Suprapubic skin (tissue), 4 donors: ENCODE data around the gene VAT1L.

Experiments
- POLR2A ChIP-seq, 2 donors: fragments of 450-650 bp; IDR thresholded peaks; one replicate each; pipeline ENCODE4 v1.6.1; 2017; ENCODE audit warnings: antibody characterized with exemption in 2 of 2, mild to moderate bottlenecking in 2 of 2, moderate library complexity in 2 of 2
- POLR2AphosphoS5 ChIP-seq, 3 donors: sonication (generic); formaldehyde crosslinking; IDR thresholded peaks; one replicate each; pipeline ENCODE4 v1.6.1; 2017; ENCODE audit warnings: antibody characterized with exemption in 3 of 3

- no peak for TF ChIP-seq POLR2AphosphoS5 (IDR thresholded peaks at IDR 0.05)
- no peak for TF ChIP-seq POLR2A (IDR thresholded peaks at IDR 0.05)
Observed at GRCh38 chr16:77943801-77944200, 155.4 kb downstream of the VAT1L start.
